Activated CD8-positive, alpha-beta memory T cell treated with anti-CD3 and anti-CD28 coated beads for 36 hours (primary cell): ENCODE results near the gene NBPF20. TPM values are rescaled to one million over a fixed set of nuclear protein-coding genes. Genes with fewer than 3 reads are reported as not detected.
"Not testable (repeated sequence)": the region's sequence is repeated elsewhere in the genome, so short reads cannot be mapped to it uniquely, and the experiment has no call there.

Source experiments
- CTCF ChIA-PET: fragments of 350-600 bp; sonication (Branson Sonifier 250); formaldehyde crosslinking; loops from one replicate; lab custom pipeline; 2021; ENCODE audit warnings: antibody characterized with exemption; lab: Charles Lee
- POLR2A ChIA-PET: fragments of 350-600 bp; sonication (Branson Sonifier 250); formaldehyde crosslinking; loops from one replicate; lab custom pipeline; 2021; ENCODE audit warnings: antibody characterized with exemption; lab: Charles Lee
- total RNA-seq, 2 experiments: library from RNA; stranded (reverse); gene quantifications; one replicate each; pipeline ENCODE4 v1.2.3, GENCODE V29; 2021

NBPF20 gene, protein sequence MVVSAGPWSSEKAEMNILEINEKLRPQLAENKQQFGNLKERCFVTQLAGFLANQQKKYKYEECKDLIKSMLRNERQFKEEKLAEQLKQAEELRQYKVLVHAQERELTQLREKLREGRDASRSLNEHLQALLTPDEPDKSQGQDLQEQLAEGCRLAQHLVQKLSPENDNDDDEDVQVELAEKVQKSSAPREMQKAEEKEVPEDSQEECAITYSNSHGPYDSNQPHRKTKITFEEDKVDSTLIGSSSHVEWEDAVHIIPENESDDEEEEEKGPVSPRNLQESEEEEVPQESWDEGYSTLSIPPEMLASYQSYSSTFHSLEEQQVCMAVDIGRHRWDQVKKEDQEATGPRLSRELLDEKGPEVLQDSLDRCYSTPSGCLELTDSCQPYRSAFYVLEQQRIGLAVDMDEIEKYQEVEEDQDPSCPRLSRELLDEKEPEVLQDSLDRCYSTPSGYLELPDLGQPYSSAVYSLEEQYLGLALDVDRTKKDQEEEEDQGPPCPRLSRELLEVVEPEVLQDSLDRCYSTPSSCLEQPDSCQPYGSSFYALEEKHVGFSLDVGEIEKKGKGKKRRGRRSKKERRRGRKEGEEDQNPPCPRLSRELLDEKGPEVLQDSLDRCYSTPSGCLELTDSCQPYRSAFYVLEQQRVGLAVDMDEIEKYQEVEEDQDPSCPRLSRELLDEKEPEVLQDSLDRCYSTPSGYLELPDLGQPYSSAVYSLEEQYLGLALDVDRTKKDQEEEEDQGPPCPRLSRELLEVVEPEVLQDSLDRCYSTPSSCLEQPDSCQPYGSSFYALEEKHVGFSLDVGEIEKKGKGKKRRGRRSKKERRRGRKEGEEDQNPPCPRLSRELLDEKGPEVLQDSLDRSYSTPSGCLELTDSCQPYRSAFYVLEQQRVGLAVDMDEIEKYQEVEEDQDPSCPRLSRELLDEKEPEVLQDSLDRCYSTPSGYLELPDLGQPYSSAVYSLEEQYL (N-terminal part only)
- 1 to 10 TPM; 1.3 to 1.5 TPM for total RNA-seq

DNA sequence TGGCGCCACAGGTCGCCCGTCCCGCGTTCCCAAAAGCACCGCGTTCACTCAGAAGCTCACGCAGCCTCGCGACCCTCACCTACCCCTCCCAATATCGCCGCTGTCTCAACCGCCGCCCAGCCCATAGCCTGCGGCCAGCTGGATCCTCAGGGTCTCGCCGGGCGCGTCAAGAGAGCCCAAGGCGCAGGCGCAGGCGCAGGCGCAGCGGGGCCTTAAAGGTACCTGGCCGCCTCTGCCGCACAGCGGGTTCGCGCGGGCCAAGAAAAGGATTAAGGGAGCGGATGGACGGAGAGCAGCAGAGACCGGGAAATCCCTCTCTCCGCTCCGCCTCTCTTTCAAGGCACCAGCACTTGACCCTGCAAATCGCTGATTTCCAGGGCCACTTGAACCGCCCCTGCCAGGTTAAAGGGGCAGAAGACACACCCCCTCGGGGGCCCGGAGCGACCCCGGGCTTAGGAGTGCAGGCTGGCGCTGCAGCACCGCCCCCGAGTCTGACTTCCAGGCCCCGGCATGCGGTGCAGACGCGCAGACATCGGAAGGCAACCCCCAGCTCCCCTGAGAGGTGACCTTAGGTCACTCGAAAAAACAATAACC, at the start of gene NBPF20:
Gene NBPF20, minus strand, starts transcription at position 168 of the 594 bp plus-strand sequence. CDS start 20,331 bp downstream, outside the sequence.
- CTCF ChIA-PET = no interaction called here

DNA sequence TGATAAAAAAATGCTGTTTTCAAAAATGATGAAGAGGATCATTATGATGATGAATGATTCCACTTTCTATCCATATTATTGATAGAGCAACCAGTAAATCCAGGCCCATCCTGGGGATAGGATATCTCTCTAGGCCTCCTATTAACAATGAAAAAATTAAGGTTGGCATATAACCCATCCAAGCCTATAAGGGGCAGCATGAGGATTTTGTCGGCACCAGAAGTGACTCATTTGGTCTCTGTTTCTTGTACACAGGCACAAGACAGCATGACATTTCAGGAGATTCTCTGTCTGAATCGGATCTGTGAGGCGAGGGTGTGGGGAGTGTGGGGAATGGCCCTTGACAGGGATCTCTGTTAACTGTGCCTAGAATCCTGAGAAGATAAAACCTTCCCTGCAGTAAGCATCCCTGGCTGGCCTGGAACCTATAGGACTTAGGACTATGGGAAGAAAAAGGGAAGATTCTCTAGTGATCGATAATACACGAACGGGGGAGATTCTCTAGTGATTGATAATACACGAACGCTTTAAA, 49.5 kb upstream of the NBPF20 start:
- POLR2A ChIA-PET, CTCF ChIA-PET: not testable (repeated sequence)

More for the DNA sequence above, at the start of gene NBPF20:
- POLR2A ChIA-PET = interaction anchor here (0.7 to 1.0 kb wide), 2 partner anchors 40 to 539 kb away, joined by 4 read pairs; partner anchors contain the start of genes ANKRD34A and POLR3GL

DNA sequence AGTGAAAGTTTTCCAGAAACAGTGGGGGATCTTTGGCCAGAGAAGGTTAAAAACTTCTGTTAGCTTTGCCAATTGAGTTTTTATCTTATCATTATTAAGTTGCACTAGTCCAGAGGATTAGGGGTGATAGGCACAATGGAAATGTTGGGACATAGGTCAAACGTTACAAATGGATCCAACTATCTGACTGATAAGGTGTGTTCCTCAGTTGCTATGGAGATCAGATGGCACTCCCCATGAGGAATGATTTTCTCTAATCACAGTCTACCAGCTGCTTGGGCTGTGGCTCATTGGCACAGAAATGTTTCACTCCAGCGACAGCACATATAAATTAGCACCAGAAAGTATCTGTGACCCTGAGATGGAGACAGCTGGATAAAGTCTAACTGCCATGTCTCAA, 47.3 kb upstream of the NBPF20 start:
- POLR2A ChIA-PET, CTCF ChIA-PET: not testable (repeated sequence)

DNA sequence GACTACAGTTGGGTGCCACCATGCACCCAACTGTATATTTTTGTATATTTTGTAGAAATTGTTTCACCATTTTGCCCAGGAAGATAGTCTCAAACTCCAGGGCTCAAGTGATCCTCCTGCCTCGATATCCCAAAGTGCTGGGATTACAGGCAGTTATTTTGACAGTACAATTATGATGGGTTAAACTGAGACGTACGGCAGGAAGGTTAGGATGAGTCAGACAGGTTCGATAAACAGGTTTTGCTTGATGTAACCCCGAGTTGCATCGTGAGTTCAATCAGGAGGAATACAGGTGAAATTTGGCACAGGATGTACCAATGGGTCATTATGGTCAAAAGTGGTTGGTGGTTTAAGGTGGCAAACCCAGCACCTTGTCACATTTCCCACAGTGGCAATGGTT, 46.0 kb upstream of the NBPF20 start:
- POLR2A ChIA-PET, CTCF ChIA-PET: not testable (repeated sequence)

DNA sequence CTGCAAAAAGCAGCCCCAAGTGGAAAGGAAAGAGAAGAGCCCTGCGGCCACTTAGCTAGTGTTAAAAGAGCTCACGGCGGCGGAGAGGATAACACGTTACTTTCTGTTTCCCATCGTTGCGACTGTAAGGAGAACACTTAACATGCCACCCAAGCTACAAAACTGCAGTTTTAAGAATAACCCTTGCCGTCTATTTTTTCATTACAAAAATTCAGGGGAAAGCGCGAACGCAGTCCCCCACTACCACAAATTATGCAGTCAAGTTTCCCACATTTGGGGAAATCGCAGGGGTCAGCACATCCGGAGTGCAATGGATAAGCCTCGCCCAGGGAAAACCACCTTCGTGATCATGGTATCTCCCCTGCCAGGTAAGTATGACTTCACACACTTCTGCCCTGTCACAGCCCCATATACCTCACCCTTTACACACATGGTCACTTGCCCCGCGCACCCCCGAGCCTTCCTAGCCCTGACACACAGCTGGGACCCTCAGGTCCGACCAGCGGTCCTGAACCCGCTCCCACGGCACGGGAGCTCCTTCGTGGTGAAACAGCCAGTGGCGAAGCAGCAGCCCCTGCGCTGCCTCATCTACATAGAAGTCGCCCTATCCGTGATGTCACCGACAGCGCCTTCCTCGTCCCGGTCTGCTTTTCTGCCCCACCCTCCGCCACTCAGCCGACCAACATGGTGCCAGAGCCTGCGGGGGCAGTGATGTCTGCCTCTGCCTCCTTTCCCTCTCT, 40.2 kb upstream of the NBPF20 start:
- ChIA-PET POLR2A (interaction anchor here (0.9 kb wide), 2 partner anchors 39 to 185 kb away, joined by 4 to 8 read pairs; no protein-coding TSS in a partner anchor), CTCF (interaction anchor here (1.0 kb wide), 1 partner anchor 256 kb away, joined by 3 read pairs; no protein-coding TSS in a partner anchor)

DNA sequence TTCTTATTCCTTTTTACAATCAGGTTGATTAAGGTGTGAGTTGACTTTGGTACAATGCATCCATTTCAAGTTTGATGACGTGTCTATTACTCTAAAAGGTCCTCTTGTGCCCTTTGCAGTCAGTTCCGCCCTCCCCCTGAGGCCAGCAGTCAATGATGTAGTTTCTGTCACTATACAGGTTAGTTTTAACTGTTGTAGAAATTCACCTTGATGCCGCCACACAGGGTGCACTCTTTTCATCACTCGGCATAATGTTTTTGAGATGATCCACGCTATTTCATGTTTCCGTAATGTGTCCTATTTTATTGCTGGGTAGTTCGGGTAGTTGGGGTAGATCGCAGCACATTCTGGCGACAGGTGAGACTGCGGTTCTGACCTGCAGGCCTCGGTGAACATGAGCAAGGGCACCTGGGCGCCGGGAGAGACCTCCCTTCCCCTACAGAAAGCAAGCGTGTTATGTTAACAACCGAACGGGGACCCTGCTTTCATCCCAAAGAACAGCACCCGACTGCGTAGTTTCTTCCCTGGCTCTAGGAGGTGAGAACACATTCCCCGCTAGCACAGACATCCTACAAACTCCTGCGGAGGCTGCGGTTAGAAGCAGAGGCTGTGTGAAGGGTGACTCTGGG, 39.4 kb upstream of the NBPF20 start:
- CTCF ChIA-PET = interaction anchor here (1.0 kb wide), 1 partner anchor 256 kb away, joined by 3 read pairs; no protein-coding TSS in a partner anchor
- POLR2A ChIA-PET = interaction anchor here (0.9 kb wide), 2 partner anchors 39 to 184 kb away, joined by 4 to 8 read pairs; no protein-coding TSS in a partner anchor

DNA sequence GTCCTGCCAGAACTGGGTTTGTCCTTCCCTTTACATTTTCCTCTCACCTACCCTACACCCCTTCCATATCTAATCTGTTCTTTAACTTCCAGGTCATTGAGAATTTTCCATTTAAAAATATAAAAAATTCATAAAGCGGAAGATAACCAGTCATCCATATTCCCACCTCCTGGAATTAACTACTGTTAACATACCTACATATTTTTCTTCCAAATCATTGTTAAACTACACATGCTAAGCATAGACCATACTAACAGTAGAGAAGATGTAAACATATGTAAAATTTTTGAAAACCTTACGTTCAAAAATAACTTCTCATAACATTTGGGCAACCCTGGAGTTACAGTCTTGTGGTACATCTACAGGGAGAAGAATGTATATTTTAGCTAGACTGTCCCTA, 38.6 kb upstream of the NBPF20 start:
- POLR2A ChIA-PET = not testable (repeated sequence)

DNA sequence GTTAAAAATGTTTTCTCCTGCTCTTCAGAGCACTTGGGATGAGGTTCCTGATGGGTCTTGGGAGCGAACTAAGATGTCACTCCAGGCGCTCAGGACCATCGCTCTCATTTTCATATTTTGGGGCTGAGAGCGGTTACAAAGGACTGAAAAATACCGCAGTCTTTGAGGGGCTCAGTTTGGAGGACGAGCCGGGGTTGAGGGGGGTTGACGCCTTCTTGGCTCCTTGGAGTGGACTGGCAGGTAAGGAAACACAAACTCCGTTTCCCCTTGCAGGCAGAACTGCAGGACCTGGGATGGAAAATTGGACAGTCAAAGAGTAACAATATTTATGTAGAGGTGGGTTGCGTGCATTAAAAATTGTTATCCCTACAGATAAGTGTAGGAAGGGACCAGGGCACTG, 35.3 kb upstream of the NBPF20 start:
- POLR2A ChIA-PET, CTCF ChIA-PET: not testable (repeated sequence)

More for the DNA sequence above, 38.6 kb upstream of the NBPF20 start:
- CTCF ChIA-PET = not testable (repeated sequence)

DNA sequence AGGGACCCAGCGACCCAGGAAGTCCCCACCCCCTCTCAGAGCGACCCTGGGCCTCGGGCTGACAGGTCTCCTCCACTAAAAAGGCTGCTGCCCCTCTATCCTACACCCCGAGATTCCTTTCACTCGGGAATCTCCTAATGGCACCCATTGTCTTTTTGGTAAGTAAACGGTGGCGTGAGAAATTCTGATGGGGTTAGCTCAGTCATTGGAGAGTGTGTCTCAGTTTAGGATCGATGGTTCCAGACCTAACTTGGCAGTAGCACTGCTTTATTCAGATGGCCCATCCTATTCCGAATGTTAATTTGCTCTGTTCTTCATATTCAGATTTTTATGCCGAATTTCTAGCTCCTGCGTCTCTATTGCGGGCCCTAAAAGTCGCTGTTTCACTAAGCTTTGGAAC, 34.6 kb upstream of the NBPF20 start:
- POLR2A ChIA-PET, CTCF ChIA-PET: not testable (repeated sequence)

DNA sequence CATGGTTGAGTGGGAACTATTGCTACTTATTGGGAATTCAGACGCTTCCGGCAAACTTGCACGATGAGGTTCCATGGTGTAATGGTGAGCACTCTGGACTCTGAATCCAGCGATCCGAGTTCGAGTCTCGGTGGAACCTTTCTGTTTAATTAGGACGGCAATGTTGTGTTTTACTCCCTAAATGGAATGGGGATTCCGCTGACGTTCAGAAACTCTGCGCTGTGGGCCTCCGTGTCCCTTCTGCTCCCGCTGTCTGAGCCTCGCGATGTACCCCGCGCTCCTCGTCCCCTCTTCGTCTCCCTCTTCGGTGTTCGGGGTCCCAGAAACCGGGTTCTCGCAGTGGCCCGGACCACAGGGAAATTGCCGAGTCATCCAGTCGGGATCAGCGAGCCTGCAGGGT, 34.2 kb upstream of the NBPF20 start:
- POLR2A ChIA-PET, CTCF ChIA-PET: not testable (repeated sequence)

DNA sequence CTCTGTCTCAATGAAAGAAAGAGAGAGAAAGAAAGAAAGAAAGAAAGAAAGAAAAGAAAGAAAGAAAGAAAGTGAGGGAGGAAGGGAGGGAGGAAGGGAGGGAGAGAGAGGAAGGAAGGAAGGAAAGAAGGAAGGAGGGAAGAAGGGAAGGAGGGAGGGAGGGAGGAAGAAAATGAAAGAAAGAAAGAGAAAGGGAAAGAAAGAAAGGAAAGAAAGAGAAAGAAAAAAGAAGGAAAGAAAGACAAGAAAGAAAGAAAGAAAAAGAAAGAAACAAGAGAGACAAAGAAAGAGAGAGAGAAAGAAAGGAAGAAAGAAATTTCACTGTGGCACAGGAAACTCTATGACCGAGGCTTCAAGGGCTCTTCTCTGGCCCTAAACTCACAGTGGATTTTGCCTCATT, 33.7 kb upstream of the NBPF20 start:
- CTCF ChIA-PET, POLR2A ChIA-PET: not testable (repeated sequence)

DNA sequence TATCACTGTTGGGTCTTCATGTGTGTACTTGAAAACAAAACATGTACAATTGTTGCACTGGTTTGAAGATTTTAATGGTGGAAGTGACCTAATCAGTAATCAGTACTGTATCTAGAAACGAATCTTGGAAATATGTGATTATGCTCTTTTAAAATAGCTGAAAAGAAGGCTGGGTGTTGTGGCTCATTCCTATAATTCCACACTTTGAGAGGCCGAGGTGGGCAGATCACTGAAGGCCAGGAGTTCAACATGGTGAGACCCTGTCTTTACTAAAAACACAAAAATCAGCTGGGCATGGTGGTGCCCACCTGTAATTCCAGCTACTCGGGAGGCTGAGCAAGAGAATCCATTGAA, 29.4 kb upstream of the NBPF20 start:
- POLR2A ChIA-PET = not testable (repeated sequence)

DNA sequence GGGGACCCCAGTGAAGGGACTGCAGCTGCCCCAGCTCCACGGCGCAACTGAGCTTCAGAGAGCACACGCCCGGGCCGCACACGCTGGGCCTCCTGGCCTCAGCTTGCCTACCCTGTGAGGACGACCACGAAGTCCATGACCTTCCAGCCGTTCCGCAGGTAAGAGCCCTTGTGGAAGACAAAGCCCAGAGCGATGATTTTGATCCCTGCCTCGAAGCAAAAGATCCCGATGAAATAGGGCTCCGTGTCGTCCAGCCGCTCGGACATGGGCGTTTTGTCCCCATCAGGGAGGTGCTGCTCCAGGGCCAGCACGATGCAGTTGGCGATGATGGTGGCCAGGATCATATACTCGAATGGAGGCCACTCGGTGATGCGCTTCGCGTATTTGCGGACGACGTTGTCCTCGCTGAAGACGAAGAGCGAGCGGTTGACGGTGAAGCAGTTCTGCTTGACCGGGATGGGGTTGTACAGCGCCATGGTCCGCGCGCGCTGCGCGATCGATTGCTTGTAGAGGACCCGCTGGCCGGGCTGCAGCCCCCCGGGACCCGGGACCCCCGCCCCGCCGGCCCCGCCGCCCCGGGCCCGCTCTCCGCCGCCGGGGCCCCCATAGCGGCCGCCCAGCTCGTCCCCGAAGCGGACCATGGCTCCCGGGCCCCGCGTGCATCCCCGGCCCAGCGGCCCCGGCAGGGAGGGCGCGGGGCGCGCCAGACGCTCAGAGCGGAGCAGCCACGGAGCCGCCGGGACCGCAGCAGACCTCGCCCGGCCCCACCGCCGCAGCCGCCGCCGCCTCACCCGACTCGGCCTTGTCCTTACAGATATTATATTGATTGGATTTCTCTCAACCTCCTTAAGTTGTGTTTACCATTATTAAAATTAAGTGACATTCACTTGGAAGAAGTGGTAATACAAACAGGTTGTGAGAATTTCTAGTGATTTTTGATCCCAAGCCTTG, 28.7 kb upstream of the NBPF20 start:
- CTCF ChIA-PET = not testable (repeated sequence)

More for the DNA sequence above, 29.4 kb upstream of the NBPF20 start:
- CTCF ChIA-PET = not testable (repeated sequence)

DNA sequence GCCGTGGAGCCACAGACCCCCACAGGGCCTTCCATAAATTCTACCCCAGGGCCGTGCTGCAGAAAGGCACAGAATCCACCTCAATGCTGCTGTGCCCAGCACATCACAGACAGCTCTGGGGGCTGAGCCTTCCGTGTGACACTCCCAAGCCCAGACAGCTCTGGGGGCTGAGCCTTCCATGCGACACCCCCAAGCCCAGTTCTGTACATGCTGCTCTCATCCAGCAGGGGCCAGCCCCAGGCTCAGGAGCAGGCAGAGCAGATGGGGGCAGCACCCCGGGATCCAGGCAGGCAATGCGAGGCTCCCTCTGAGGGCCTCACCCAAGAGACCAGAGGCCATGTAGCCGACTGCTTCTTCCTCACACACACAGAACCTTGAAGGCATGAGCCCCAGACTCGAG, 27.1 kb upstream of the NBPF20 start:
- POLR2A ChIA-PET, CTCF ChIA-PET: not testable (repeated sequence)

More for the DNA sequence above, 28.7 kb upstream of the NBPF20 start:
- POLR2A ChIA-PET = not testable (repeated sequence)

DNA sequence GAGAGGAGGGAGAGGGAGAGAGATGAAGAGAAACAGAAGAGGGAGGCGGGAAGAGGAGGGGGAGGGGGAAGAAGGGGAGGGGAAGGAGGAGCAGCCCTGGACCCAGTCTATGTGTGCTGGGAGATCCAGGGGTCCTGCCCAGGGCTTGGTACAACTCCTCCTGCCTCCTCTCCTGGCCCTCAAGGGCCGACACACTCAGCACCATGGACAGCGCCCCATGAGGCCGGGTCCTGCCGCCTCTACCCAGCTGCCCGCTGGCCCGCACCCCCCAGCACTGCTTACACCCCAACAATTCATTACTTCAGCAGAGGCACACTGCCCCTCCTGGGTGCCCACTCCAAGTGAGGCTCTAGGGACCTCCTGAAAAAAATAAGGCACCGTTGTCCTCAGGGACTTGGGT, 26.5 kb upstream of the NBPF20 start:
- POLR2A ChIA-PET, CTCF ChIA-PET: not testable (repeated sequence)

DNA sequence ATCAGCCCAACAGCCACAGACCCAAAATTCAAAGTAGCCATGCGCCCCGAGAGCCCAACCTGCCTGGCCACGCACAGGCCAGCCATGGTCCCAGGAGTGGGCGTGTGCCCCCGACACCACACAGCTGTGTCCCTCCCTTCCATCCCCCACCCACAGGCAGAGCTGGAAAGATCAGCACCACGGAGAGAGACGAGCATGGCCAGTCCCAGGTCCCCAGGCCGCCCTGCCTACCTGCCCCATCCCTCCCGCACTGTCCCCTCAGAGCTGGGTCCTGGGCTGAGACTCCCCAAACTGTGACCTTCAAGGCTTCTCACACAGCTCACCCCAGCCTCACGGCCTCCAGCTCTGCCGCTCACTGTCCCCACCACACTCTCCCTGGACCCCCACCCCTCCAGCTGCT, 19.8 kb upstream of the NBPF20 start:
- POLR2A ChIA-PET, CTCF ChIA-PET: not testable (repeated sequence)

DNA sequence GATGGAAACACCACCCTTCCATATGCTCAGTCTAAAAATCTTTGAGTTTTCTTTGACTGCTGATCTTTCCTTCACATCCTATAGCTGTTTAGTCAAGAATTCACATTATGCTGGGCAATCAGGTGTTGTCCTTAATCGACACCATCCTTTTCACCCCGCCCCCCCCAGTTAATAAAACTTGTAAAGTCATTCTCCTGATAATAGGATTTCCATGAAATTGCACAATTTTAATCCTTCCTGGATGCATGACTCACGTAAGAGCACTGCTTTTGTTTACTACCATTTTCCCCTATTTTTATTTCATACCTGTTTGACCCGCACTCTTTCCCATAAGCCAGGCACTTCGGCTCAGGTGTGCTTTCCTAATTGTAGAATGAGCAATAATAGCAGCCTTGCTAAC, 16.9 kb upstream of the NBPF20 start:
- POLR2A ChIA-PET, CTCF ChIA-PET: not testable (repeated sequence)
